Measurements from ENCODE around the gene ITGA6. TPM values are rescaled to one million over a fixed set of nuclear protein-coding genes. Genes with fewer than 3 reads are reported as not detected.

ITGA6 gene
- total RNA-seq, 4 donors from 2014 or later = 22.5 to 40.6 (median 29.2) TPM

DNA sequence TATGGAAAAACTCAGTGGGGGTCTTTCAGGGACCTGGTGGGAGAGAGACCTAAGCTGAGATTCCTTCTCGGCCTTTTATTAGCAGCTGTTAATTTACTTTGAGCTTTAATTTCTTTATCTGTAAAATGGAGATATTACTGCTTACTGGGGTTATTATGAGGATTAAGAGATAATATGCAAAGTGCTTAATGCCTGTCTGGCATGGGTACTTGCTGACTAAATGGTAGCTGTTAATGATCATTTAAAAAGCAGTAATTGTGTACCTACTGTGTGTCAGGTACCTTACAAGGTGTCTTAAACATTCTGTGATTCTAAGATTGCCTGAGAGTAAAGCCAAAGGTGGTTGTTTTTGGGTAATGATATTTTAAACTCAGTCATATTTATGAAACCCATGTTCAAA lies 2.6 kb downstream of the ITGA6 start:
- Histone ChIP-seq H3K4me1 (peaks cover 22 to 33% of the 10 kb centered on the region in 2 donors), H3K9me3 (no peaks in the 10 kb centered on the region), H3K36me3 (no peaks in the 10 kb centered on the region), H3K27me3 (no peaks in the 10 kb centered on the region), H3K4me3 (peak overlapping the region; percentile 65 to 88 (median 76)), H3K27ac (peak overlapping the region; percentile 73 to 92 (median 81))
- DNase-seq = no peak
- in situ Hi-C loops (cut with MboI; ENCODE audit: low sequenced_read_pairs in 4 of 4) (no loop called here), intact Hi-C loops (cut with DNase I; ENCODE audit: low total_unique reads) (no loop called here)
- no peak for ATAC-seq
- TF ChIP-seq, protein P1, sequence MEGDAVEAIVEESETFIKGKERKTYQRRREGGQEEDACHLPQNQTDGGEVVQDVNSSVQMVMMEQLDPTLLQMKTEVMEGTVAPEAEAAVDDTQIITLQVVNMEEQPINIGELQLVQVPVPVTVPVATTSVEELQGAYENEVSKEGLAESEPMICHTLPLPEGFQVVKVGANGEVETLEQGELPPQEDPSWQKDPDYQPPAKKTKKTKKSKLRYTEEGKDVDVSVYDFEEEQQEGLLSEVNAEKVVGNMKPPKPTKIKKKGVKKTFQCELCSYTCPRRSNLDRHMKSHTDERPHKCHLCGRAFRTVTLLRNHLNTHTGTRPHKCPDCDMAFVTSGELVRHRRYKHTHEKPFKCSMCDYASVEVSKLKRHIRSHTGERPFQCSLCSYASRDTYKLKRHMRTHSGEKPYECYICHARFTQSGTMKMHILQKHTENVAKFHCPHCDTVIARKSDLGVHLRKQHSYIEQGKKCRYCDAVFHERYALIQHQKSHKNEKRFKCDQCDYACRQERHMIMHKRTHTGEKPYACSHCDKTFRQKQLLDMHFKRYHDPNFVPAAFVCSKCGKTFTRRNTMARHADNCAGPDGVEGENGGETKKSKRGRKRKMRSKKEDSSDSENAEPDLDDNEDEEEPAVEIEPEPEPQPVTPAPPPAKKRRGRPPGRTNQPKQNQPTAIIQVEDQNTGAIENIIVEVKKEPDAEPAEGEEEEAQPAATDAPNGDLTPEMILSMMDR (IDR thresholded peaks at IDR 0.05 in 4 of 5, conservative IDR thresholded peaks at IDR 0.05 in 1 of 5) = no peak
- no peak for TF ChIP-seq POLR2A (IDR thresholded peaks at IDR 0.05)

DNA sequence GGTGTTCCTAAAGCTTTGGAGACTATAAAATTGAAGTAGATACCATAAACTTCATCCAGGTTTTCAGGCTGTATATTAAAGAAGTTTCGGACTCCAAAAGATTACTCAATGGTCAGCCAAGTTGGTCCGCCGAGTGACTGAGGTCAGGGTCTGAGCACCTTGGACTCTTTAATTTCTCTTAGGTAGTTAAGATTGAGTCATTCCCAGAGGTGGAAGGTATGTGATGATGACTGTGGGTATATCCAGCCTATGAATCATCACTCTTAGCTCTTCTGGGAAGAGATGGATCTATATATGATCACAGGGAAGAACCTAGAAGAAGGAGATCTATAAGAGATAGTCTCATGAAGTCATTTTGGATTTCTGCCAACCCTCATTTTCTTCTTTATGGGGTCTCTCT lies 3.3 kb downstream of the ITGA6 start:
- no peak for ATAC-seq
- intact Hi-C loops (cut with DNase I; ENCODE audit: low total_unique reads) = no loop called here
- H3K4me3 ChIP-seq = peak overlapping the region in 3 of 4 donors; percentile 14 to 88 (median 65)
- in situ Hi-C loops (cut with MboI; ENCODE audit: low sequenced_read_pairs in 4 of 4) = no loop called here
- H3K36me3 ChIP-seq = no peaks in the 10 kb centered on the region
- H3K4me1 ChIP-seq = peaks cover 22 to 39% of the 10 kb centered on the region in 2 donors
- DNase-seq = no peak
- no peaks in the 10 kb centered on the region for H3K9me3 ChIP-seq
- H3K27ac ChIP-seq = peak overlapping the region; percentile 39 to 92 (median 77)
- TF ChIP-seq, protein P1 (IDR thresholded peaks at IDR 0.05 in 4 of 5, conservative IDR thresholded peaks at IDR 0.05 in 1 of 5) = no peak
- no peak for TF ChIP-seq POLR2A (IDR thresholded peaks at IDR 0.05)
- H3K27me3 ChIP-seq = no peaks in the 10 kb centered on the region

DNA sequence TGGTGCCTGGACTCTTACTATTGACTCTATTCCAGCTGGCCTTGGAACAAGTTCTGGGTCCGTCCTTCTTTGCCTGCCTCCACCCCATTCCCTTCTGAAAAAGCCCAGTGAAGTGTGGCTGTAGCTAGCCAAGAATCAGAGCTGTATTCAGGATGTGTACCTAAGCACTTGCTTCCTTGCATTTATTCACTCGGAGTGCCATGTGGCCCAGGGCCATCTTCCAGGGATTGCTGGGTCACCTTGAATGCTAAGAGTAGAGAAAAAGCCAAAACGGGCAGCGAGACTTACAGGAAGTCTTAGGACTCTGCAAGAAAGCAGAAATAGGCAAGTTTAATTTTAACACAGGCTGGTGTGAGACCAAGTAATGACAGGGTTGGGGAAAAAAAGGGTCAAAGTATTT lies 4.1 kb downstream of the ITGA6 start:
- TF ChIP-seq, protein P1 (IDR thresholded peaks at IDR 0.05 in 4 of 5, conservative IDR thresholded peaks at IDR 0.05 in 1 of 5) = no peak
- TF ChIP-seq POLR2A (IDR thresholded peaks at IDR 0.05) = no peak
- intact Hi-C loops (cut with DNase I; ENCODE audit: low total_unique reads) (no loop called here), in situ Hi-C loops (cut with MboI; ENCODE audit: low sequenced_read_pairs in 4 of 4) (no loop called here)
- Histone ChIP-seq H3K27me3 (no peaks in the 10 kb centered on the region), H3K27ac (peak overlapping the region; percentile 39 to 92 (median 77)), H3K4me1 (peaks cover 28 to 46% of the 10 kb centered on the region in 2 donors), H3K36me3 (no peaks in the 10 kb centered on the region), H3K4me3 (peak overlapping the region in 2 of 4 donors; percentile 14 to 65), H3K9me3 (no peaks in the 10 kb centered on the region)
- no peak for ATAC-seq
- DNase-seq = peak in 1 of 2 donors; percentile 15

DNA sequence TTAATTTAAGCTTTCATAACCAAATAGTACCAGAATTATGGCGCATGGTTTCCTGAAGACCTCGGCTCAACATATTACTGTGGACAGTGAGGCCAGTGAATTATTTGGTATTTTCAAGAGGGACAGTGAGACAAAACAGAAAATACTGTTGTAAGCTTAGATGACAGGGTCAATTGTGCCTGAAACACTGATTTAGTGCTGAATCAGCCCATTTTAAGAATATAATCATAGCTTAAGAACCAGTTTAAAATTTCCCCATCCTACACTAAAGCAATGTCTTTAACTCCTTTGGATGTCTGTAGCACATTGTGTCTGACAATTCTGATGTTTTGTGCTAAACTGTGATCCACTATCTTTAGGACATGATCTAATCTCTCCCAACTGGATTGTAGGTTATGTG lies 4.6 kb downstream of the ITGA6 start:
- ATAC-seq (no peak), DNase-seq (no peak)
- H3K4me3 ChIP-seq = peak overlapping the region in 1 of 4 donors; percentile 6
- H3K27ac ChIP-seq = peak overlapping the region; percentile 20 to 92 (median 56)
- in situ Hi-C loops (cut with MboI; ENCODE audit: low sequenced_read_pairs in 4 of 4) (no loop called here), intact Hi-C loops (cut with DNase I; ENCODE audit: low total_unique reads) (no loop called here)
- no peaks in the 10 kb centered on the region for H3K9me3 ChIP-seq
- no peak for TF ChIP-seq POLR2A (IDR thresholded peaks at IDR 0.05)
- TF ChIP-seq, protein P1 (IDR thresholded peaks at IDR 0.05 in 4 of 5, conservative IDR thresholded peaks at IDR 0.05 in 1 of 5) = no peak
- H3K27me3 ChIP-seq = no peaks in the 10 kb centered on the region
- peaks cover 28 to 49% of the 10 kb centered on the region in 2 donors for H3K4me1 ChIP-seq
- H3K36me3 ChIP-seq = no peaks in the 10 kb centered on the region

DNA sequence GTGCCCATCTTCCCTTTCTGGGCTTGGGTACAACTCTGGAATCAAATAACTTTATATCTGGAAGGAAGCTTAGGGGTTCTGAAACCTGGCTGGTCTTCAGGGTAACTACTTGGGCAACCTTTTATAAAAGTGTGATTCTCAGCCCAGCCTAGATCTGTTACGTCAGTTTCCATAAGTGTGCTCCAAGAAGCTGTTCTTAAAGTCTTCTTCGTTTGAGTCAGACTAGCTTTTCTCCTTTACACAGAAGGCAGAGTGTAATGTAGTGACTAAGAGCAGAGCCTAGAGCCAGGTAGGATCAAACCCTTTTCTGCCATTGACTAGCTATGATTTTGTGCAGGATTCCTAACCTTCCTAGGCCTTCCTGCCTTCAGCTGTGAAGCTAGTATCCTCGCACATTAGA lies 5.8 kb downstream of the ITGA6 start:
- DNase-seq (no peak), ATAC-seq (no peak)
- peak overlapping the region in 2 of 4 donors; percentile 81 to 92 for H3K27ac ChIP-seq
- H3K4me3 ChIP-seq = no peak overlapping the region
- in situ Hi-C loops (cut with MboI; ENCODE audit: low sequenced_read_pairs in 4 of 4) (no loop called here), intact Hi-C loops (cut with DNase I; ENCODE audit: low total_unique reads) (no loop called here)
- no peaks in the 10 kb centered on the region for H3K27me3 ChIP-seq
- no peak for TF ChIP-seq POLR2A (IDR thresholded peaks at IDR 0.05)
- TF ChIP-seq, protein P1 (IDR thresholded peaks at IDR 0.05 in 4 of 5, conservative IDR thresholded peaks at IDR 0.05 in 1 of 5) = no peak
- no peaks in the 10 kb centered on the region for H3K36me3 ChIP-seq
- peaks cover 23 to 58% of the 10 kb centered on the region in 2 donors for H3K4me1 ChIP-seq
- H3K9me3 ChIP-seq = no peaks in the 10 kb centered on the region

All from gastrocnemius medialis (tissue), 4 donors.